IPS DF 19.7 (cell line): Measurements from ENCODE around the gene PRM3.

Experiments
- DNase-seq: peaks from one replicate; pipeline ENCODE4 v3.0.0-alpha.2; 2013; ENCODE audit warnings: low read depth, low spot score

The PRM3 gene

GRCh38 chr16:11283820-11284248, 10.4 kb upstream of the PRM3 start:
- no peak for DNase-seq

GRCh38 chr16:11280616-11281522, 7.4 kb upstream of the PRM3 start, which contains the start of gene PRM1:
TSS of gene PRM1 (minus strand) at chr16:11281330. CDS start at chr16:11281238, 92 bp downstream.
- no peak for DNase-seq

- DNase-seq = no peak
Observed at GRCh38 chr16:11278681-11279628, 5.5 kb upstream of the PRM3 start.

GRCh38 chr16:11277607-11278337, 4.3 kb upstream of the PRM3 start:
- no peak for DNase-seq

GRCh38 chr16:11276896-11277593, 3.6 kb upstream of the PRM3 start:
- no peak for DNase-seq

GRCh38 chr16:11276143-11276895, 2.9 kb upstream of the PRM3 start, which contains the start of gene PRM2:
TSS of gene PRM2 (minus strand) at chr16:11276480. CDS start at chr16:11276370, 110 bp downstream.
- DNase-seq = no peak

GRCh38 chr16:11274964-11275363, 1.5 kb upstream of the PRM3 start:
- DNase-seq = no peak

- DNase-seq = no peak
Observed at GRCh38 chr16:11273721-11274324, 394 bp upstream of the PRM3 start.

GRCh38 chr16:11272484-11272883, 945 bp downstream of the PRM3 start:
- no peak for DNase-seq

- DNase-seq = no peak
Observed at GRCh38 chr16:11271610-11272009, 1.8 kb downstream of the PRM3 start.

- DNase-seq = no peak
Observed at GRCh38 chr16:11270602-11271162, 2.7 kb downstream of the PRM3 start.

GRCh38 chr16:11268921-11269375, 4.5 kb downstream of the PRM3 start, which contains the start of gene TNP2:
TSS of gene TNP2 (minus strand) at chr16:11269325. CDS start at chr16:11269262, 63 bp downstream.
- DNase-seq = no peak

- DNase-seq = no peak
Observed at GRCh38 chr16:11265124-11265523, 8.3 kb downstream of the PRM3 start.

- no peak for DNase-seq
Observed at GRCh38 chr16:11264155-11264832, 9.1 kb downstream of the PRM3 start.

- no peak for DNase-seq
Observed at GRCh38 chr16:11263737-11264136, 9.7 kb downstream of the PRM3 start.

GRCh38 chr16:11262915-11263314, 10.5 kb downstream of the PRM3 start:
- no peak for DNase-seq

GRCh38 chr16:11260596-11260966, 12.8 kb downstream of the PRM3 start:
- no peak for DNase-seq
